Endodermal cell (in vitro differentiated cells): ENCODE measurements around the gene PCDH18. TPM values are rescaled to one million over a fixed set of nuclear protein-coding genes. Genes with fewer than 3 reads are reported as not detected.
A peak's percentile ranks its signal among the peaks of the same experiment; 100 is the strongest.

Source experiments
- DNase-seq: peaks from one replicate; pipeline ENCODE4 v3.0.0-alpha.2; 2017
- H3K27ac ChIP-seq: 2 replicates; pipeline ENCODE4 v1.5.1; 2013; ENCODE audit warnings: mild to moderate bottlenecking, low read depth, low read length, moderate library complexity
- H3K27me3 ChIP-seq: 2 replicates; pipeline ENCODE4 v1.6.1; 2013; ENCODE audit warnings: mild to moderate bottlenecking, low read length, moderate library complexity; ENCODE audit not compliant: insufficient read depth, control insufficient read depth, poor library complexity, severe bottlenecking
- H3K36me3 ChIP-seq: 2 replicates; pipeline ENCODE4 v1.7.0; 2013; ENCODE audit warnings: mild to moderate bottlenecking, low read length, moderate library complexity; ENCODE audit not compliant: control insufficient read depth, insufficient read depth
- H3K4me1 ChIP-seq: one replicate; pipeline ENCODE4 v1.7.0; 2013; ENCODE audit warnings: low read length; ENCODE audit not compliant: control insufficient read depth, insufficient read depth
- H3K4me3 ChIP-seq: 2 replicates; pipeline ENCODE4 v1.5.1; 2013; ENCODE audit warnings: mild to moderate bottlenecking, low read length, moderate library complexity
- H3K9ac ChIP-seq: 2 replicates; pipeline ENCODE4 v1.6.1; 2013; ENCODE audit warnings: mild to moderate bottlenecking, low read length, moderate library complexity; ENCODE audit not compliant: poor library complexity, severe bottlenecking; ENCODE audit errors: extremely low read depth
- H3K9me3 ChIP-seq: 2 replicates; pipeline ENCODE4 v1.6.1; 2013; ENCODE audit warnings: mild to moderate bottlenecking, low read length, moderate library complexity; ENCODE audit not compliant: control insufficient read depth
- H3K27ac Mint-ChIP-seq: 2 replicates; pipeline ENCODE4 v1.8.0; 2020; ENCODE audit warnings: mixed read lengths
- H3K27me3 Mint-ChIP-seq: 2 replicates; pipeline ENCODE4 v1.8.0; 2021; ENCODE audit warnings: mild to moderate bottlenecking, mixed read lengths; ENCODE audit not compliant: insufficient read depth
- H3K36me3 Mint-ChIP-seq: 2 replicates; pipeline ENCODE4 v1.8.0; 2020; ENCODE audit warnings: low read depth, mixed read lengths
- H3K4me1 Mint-ChIP-seq: 2 replicates; pipeline ENCODE4 v1.8.0; 2020; ENCODE audit warnings: mixed read lengths
- H3K4me3 Mint-ChIP-seq: 2 replicates; pipeline ENCODE4 v1.8.0; 2020; ENCODE audit warnings: mild to moderate bottlenecking, moderate library complexity, mixed read lengths
- H3K9me3 Mint-ChIP-seq: 2 replicates; pipeline ENCODE4 v1.8.0; 2020; ENCODE audit warnings: mild to moderate bottlenecking, mixed read lengths
- WGBS, 2 experiments: methylation state at CpG; one replicate each; pipeline versions ENCODE4 v1.1.5 to v1.1.7; 2013; ENCODE audit warnings: missing lambda C conversion rate in 2 of 2, mixed read lengths in 1 of 2; ENCODE audit not compliant: insufficient coverage in 1 of 2, insufficient read length in 1 of 2; 5-methylcytosine and 5-hydroxymethylcytosine counted together
- total RNA-seq, 2 donors: library from RNA; stranded (reverse); fragmentation: NEBNext Ultra II Directional in 1 of 2; extraction: Animal tissue kit (Norgen Biotek cat#: 25700) in 1 of 2; gene quantifications; 2 replicates in 1 of 2; 3 replicates in 1 of 2; pipeline ENCODE4 v1.2.1, GENCODE V29; 2021
- TF ChIP-seq, protein P1 (sequence below): fragments of 200-600 bp; sonication (generic); conservative IDR thresholded peaks from 2 replicates; pipeline ENCODE4 v1.5.0; 2021; ENCODE audit warnings: antibody characterized with exemption, mild to moderate bottlenecking

The PCDH18 gene
- total RNA-seq, 2 donors from 2014 or later: 8.1 to 9.2 TPM

DNA sequence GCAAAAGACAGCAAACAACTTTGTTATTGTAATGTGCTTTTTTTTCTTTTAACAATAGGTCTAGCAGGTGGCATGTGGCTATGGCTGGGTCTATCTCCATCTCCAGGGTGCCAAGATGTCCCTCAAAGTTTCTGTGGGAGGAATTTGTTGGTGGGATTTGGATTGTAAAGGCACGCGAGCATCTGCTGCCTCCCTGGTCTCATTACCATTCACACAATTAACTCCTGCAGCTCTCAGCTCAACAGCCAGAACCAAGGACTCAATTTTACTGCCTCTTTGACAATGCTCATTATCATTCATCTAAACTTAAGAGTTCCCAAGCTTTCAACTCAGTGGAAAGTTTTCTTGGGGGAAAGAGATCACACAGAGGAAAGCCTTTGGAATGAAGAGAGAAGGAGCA, 10.9 kb upstream of the PCDH18 start:
- TF ChIP-seq, protein P1, sequence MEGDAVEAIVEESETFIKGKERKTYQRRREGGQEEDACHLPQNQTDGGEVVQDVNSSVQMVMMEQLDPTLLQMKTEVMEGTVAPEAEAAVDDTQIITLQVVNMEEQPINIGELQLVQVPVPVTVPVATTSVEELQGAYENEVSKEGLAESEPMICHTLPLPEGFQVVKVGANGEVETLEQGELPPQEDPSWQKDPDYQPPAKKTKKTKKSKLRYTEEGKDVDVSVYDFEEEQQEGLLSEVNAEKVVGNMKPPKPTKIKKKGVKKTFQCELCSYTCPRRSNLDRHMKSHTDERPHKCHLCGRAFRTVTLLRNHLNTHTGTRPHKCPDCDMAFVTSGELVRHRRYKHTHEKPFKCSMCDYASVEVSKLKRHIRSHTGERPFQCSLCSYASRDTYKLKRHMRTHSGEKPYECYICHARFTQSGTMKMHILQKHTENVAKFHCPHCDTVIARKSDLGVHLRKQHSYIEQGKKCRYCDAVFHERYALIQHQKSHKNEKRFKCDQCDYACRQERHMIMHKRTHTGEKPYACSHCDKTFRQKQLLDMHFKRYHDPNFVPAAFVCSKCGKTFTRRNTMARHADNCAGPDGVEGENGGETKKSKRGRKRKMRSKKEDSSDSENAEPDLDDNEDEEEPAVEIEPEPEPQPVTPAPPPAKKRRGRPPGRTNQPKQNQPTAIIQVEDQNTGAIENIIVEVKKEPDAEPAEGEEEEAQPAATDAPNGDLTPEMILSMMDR: no peak
- peaks cover 8% of the 10 kb centered on the region for H3K4me1 ChIP-seq
- no peak overlapping the region for H3K4me3 ChIP-seq
- H3K36me3 ChIP-seq: no peaks in the 10 kb centered on the region
- Mint-ChIP-seq H3K4me3 (no peak overlapping the region), H3K9me3 (no peaks in the 10 kb centered on the region), H3K27ac (peak overlapping the region; percentile 70), H3K36me3 (no peaks in the 10 kb centered on the region), H3K4me1 (peaks cover 34% of the 10 kb centered on the region), H3K27me3 (no peaks in the 10 kb centered on the region)
- no peak overlapping the region for H3K9ac ChIP-seq
- H3K27me3 ChIP-seq: no peaks in the 10 kb centered on the region
- WGBS, 2 experiments: 13% methylated on average over 2 of the region's 2 CpGs; no CpG with 5 or more reads in 1 of the 2 experiments
- no peaks in the 10 kb centered on the region for H3K9me3 ChIP-seq
- peak; percentile 78 for DNase-seq
- H3K27ac ChIP-seq: peak overlapping the region; percentile 96

DNA sequence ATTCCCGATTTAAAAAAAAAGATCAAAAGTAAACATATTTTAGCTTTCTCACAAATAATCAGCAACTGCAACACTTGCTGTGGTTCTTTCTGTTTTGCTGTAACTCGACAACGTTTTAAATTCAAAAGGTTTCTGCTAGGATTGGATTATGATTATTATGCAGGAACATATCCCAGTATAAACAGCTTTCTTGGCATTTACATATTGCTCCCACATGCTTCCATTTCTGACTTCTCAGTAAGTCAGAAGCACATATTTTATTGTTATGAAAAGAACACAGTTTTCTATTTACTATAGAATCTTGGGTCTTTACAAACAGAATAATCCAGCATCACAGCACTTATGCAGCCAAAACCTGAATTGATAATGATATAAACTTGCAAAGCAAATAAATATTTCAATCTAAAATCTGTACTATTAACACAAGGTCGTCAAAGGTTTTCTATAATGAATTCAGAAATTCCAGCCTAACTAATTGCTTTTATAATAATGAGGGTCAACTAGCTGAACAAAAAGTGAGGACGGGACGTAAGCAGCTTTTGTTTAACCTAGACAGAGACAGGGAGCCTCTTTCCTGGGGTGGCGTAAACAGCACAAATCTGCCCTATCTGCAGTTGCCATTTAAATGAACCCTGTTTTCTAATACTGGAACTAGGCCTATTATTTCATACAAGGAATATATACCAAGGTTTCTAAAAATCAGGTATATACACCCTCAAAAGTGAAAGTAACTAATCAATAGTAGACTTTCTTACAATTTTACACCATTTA, 9.8 kb upstream of the PCDH18 start:
- Mint-ChIP-seq H3K4me1 (peaks cover 38% of the 10 kb centered on the region), H3K27me3 (no peaks in the 10 kb centered on the region), H3K9me3 (peaks cover 2% of the 10 kb centered on the region), H3K27ac (peak overlapping the region; percentile 29), H3K4me3 (no peak overlapping the region), H3K36me3 (no peaks in the 10 kb centered on the region)
- TF ChIP-seq, protein P1: no peak
- Histone ChIP-seq H3K36me3 (no peaks in the 10 kb centered on the region), H3K4me3 (no peak overlapping the region), H3K27ac (peak overlapping the region; percentile 96), H3K9ac (no peak overlapping the region), H3K27me3 (no peaks in the 10 kb centered on the region), H3K9me3 (no peaks in the 10 kb centered on the region), H3K4me1 (peaks cover 8% of the 10 kb centered on the region)
- 60 to 64% methylated on average over 3 to 7 of the region's 7 CpGs for WGBS, 2 experiments
- no peak for DNase-seq

DNA sequence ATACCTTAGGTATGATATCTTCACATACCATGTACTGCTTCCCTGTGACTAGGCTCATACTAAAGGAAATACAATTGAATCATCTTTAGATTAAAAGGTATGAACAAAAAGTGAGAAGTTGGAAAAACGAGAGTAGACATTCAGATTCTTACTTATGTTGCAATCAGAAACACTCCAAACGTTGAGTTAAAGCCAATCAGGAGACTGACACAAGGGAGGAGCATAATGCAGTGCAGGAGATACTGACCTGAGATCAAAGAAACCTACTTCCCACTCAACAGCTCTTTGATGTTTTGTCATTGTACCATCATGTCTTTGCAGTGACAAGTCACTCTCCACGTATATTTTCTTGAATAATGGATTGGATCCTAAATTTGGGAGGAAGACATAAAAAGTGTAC, 8.9 kb upstream of the PCDH18 start:
- Mint-ChIP-seq H3K9me3 (peaks cover 2% of the 10 kb centered on the region), H3K4me3 (no peak overlapping the region), H3K27me3 (no peaks in the 10 kb centered on the region), H3K36me3 (no peaks in the 10 kb centered on the region), H3K27ac (no peak overlapping the region), H3K4me1 (peaks cover 40% of the 10 kb centered on the region)
- no peak overlapping the region for H3K4me3 ChIP-seq
- H3K9ac ChIP-seq: no peak overlapping the region
- DNase-seq: no peak
- peaks cover 8% of the 10 kb centered on the region for H3K4me1 ChIP-seq
- no peaks in the 10 kb centered on the region for H3K9me3 ChIP-seq
- WGBS, 2 experiments: 35% methylated on average over 2 to 3 of the region's 3 CpGs
- TF ChIP-seq, protein P1: no peak
- H3K27ac ChIP-seq: no peak overlapping the region
- no peaks in the 10 kb centered on the region for H3K36me3 ChIP-seq
- no peaks in the 10 kb centered on the region for H3K27me3 ChIP-seq
